Neuronal stem cell (in vitro differentiated cells): ENCODE data around the gene SEMA6D.

ENCODE experiments used
- DNase-seq: peaks from one replicate; pipeline ENCODE4 v3.0.0-alpha.2; 2013; ENCODE audit warnings: low spot score
- H2AFZ ChIP-seq: one replicate; pipeline ENCODE4 v1.6.1; 2013; ENCODE audit warnings: mild to moderate bottlenecking, low read length, inconsistent platforms
- H2AK5ac ChIP-seq: 2 replicates; pipeline ENCODE4 v1.6.1; 2013; ENCODE audit warnings: low read depth, mild to moderate bottlenecking, inconsistent platforms, low read length, moderate library complexity, mixed read lengths
- H2BK120ac ChIP-seq: 2 replicates; pipeline ENCODE4 v1.6.1; 2013; ENCODE audit warnings: low read depth, mild to moderate bottlenecking, inconsistent platforms, low read length, moderate library complexity, mixed read lengths
- H2BK12ac ChIP-seq: one replicate; pipeline ENCODE4 v1.6.1; 2013; ENCODE audit warnings: low read length, inconsistent platforms
- H2BK15ac ChIP-seq: 2 replicates; pipeline ENCODE4 v1.6.1; 2013; ENCODE audit warnings: mild to moderate bottlenecking, low read length, inconsistent platforms, mixed read lengths
- H2BK5ac ChIP-seq: one replicate; pipeline ENCODE4 v1.6.1; 2013; ENCODE audit warnings: inconsistent platforms, mild to moderate bottlenecking, low read length, moderate library complexity
- H3K14ac ChIP-seq: one replicate; pipeline ENCODE4 v1.6.1; 2013; ENCODE audit warnings: low read length, inconsistent platforms
- H3K18ac ChIP-seq: 2 replicates; pipeline ENCODE4 v1.6.1; 2013; ENCODE audit warnings: low read length, inconsistent platforms
- H3K23ac ChIP-seq: 2 replicates; pipeline ENCODE4 v1.6.1; 2013; ENCODE audit warnings: low read depth, mild to moderate bottlenecking, mixed read lengths, low read length, inconsistent platforms; ENCODE audit not compliant: poor library complexity
- H3K27ac ChIP-seq: replicated peaks from 3 replicates; pipeline ENCODE4 v1.5.1; 2013; ENCODE audit warnings: low read length, inconsistent platforms
- H3K27me3 ChIP-seq, 3 experiments: 2 replicates each; pipeline ENCODE4 v1.6.1; 2013; ENCODE audit warnings: low read length in 3 of 3, mild to moderate bottlenecking in 2 of 3, inconsistent platforms in 1 of 3, low read depth in 1 of 3, mixed read lengths in 1 of 3, moderate library complexity in 1 of 3; ENCODE audit not compliant: control insufficient read depth in 3 of 3, insufficient read depth in 3 of 3
- H3K36me3 ChIP-seq, 2 donors: replicated peaks in 1 of 2; 2 replicates each; pipeline ENCODE4 v1.6.1; 2013; ENCODE audit warnings: low read length in 2 of 2; ENCODE audit not compliant: control insufficient read depth in 2 of 2, insufficient read depth in 2 of 2
- H3K4ac ChIP-seq: 2 replicates; pipeline ENCODE4 v1.6.1; 2013; ENCODE audit warnings: inconsistent platforms, mild to moderate bottlenecking, low read length, moderate library complexity
- H3K4me1 ChIP-seq, 2 donors: 1 replicate in 1 of 2; 2 replicates in 1 of 2; pipeline ENCODE4 v1.6.1; 2013; ENCODE audit warnings: low read length in 2 of 2, low read depth in 1 of 2; ENCODE audit not compliant: control insufficient read depth in 2 of 2, insufficient read depth in 1 of 2
- H3K4me2 ChIP-seq: one replicate; pipeline ENCODE4 v1.6.1; 2013; ENCODE audit warnings: mild to moderate bottlenecking, low read length, inconsistent platforms; ENCODE audit not compliant: insufficient read depth, poor library complexity, severe bottlenecking
- H3K4me3 ChIP-seq, 2 donors: 2 replicates each; pipeline ENCODE4 v1.5.1; 2013; ENCODE audit warnings: low read length in 2 of 2, mild to moderate bottlenecking in 2 of 2, inconsistent platforms in 1 of 2, moderate library complexity in 1 of 2
- H3K79me1 ChIP-seq: one replicate; pipeline ENCODE4 v1.6.1; 2013; ENCODE audit warnings: low read depth, mild to moderate bottlenecking, inconsistent platforms, low read length, moderate library complexity
- H3K9ac ChIP-seq: one replicate; pipeline ENCODE4 v1.6.1; 2013; ENCODE audit warnings: mild to moderate bottlenecking, low read depth, low read length, inconsistent platforms; ENCODE audit not compliant: poor library complexity
- H3K9me3 ChIP-seq, 2 donors: replicated peaks in 1 of 2; 2 replicates each; pipeline versions ENCODE3 to v1.6.1; 2013; ENCODE audit warnings: low read length in 2 of 2, mild to moderate bottlenecking in 2 of 2, inconsistent platforms in 1 of 2, low read depth in 1 of 2, mixed read lengths in 1 of 2, moderate library complexity in 1 of 2; ENCODE audit not compliant: control insufficient read depth in 2 of 2, insufficient read depth in 1 of 2
- H4K8ac ChIP-seq: one replicate; pipeline ENCODE4 v1.6.1; 2013; ENCODE audit warnings: low read depth, mild to moderate bottlenecking, inconsistent platforms, low read length, moderate library complexity
- H4K91ac ChIP-seq: one replicate; pipeline ENCODE4 v1.6.1; 2013; ENCODE audit warnings: low read length, low read depth, mild to moderate bottlenecking, inconsistent platforms; ENCODE audit not compliant: poor library complexity
- WGBS, 2 donors: extraction: QIAGEN DNeasy Blood & Tissue Kit; methylation state at CpG; one replicate each; pipeline ENCODE4 v1.1.7; 2013; ENCODE audit warnings: missing lambda C conversion rate in 2 of 2, mixed read lengths in 1 of 2; ENCODE audit not compliant: insufficient read length in 2 of 2, insufficient replicate concordance in 1 of 2; ENCODE audit errors: extremely low coverage in 2 of 2; 5-methylcytosine and 5-hydroxymethylcytosine counted together

SEMA6D gene

GRCh38 chr15:47741907-47742306 is 24.6 kb downstream of the SEMA6D start:
- Histone ChIP-seq H3K27ac (no peak overlapping the region), H3K4me2 (no peak overlapping the region), H3K4me3 (no peak overlapping the region), H2AFZ (no peak overlapping the region), H2BK5ac (no peak overlapping the region), H4K91ac (no peak overlapping the region), H2BK12ac (no peak overlapping the region), H3K4ac (no peak overlapping the region), H3K4me1 (peaks cover 0 to 13% of the 10 kb centered on the region in 2 donors), H3K9ac (no peak overlapping the region), H3K23ac (no peak overlapping the region), H3K27me3 (no peaks in the 10 kb centered on the region), H4K8ac (no peak overlapping the region), H2BK120ac (no peak overlapping the region), H2AK5ac (no peak overlapping the region), H3K9me3 (no peaks in the 10 kb centered on the region), H3K79me1 (no peaks in the 10 kb centered on the region), H2BK15ac (no peak overlapping the region), H3K36me3 (no peaks in the 10 kb centered on the region), H3K14ac (no peak overlapping the region), H3K18ac (no peak overlapping the region)
- DNase-seq: no peak
- WGBS, 2 donors: no CpG with 5 or more reads among the region's 5 CpGs

GRCh38 chr15:47742334-47742733 is 25.0 kb downstream of the SEMA6D start:
- Histone ChIP-seq H3K4me1 (peaks cover 0 to 13% of the 10 kb centered on the region in 2 donors), H2BK5ac (no peak overlapping the region), H4K91ac (no peak overlapping the region), H4K8ac (no peak overlapping the region), H3K4ac (no peak overlapping the region), H3K79me1 (no peaks in the 10 kb centered on the region), H3K27ac (no peak overlapping the region), H2BK15ac (peak overlapping the region; percentile 55), H3K14ac (no peak overlapping the region), H2BK12ac (no peak overlapping the region), H3K9me3 (no peaks in the 10 kb centered on the region), H2AK5ac (no peak overlapping the region), H3K18ac (peak overlapping the region; percentile 76), H3K4me3 (no peak overlapping the region), H3K36me3 (no peaks in the 10 kb centered on the region), H2AFZ (no peak overlapping the region), H3K9ac (no peak overlapping the region), H3K27me3 (no peaks in the 10 kb centered on the region), H3K4me2 (no peak overlapping the region), H3K23ac (no peak overlapping the region), H2BK120ac (no peak overlapping the region)
- no CpG with 5 or more reads among the region's 5 CpGs for WGBS, 2 donors
- DNase-seq: no peak

- Histone ChIP-seq H3K9me3 (no peaks in the 10 kb centered on the region), H2BK12ac (no peak overlapping the region), H3K27me3 (no peaks in the 10 kb centered on the region), H2BK120ac (no peak overlapping the region), H3K4me1 (peaks cover 0 to 13% of the 10 kb centered on the region in 2 donors), H3K79me1 (no peaks in the 10 kb centered on the region), H2BK5ac (no peak overlapping the region), H3K18ac (no peak overlapping the region), H4K91ac (no peak overlapping the region), H4K8ac (no peak overlapping the region), H3K23ac (no peak overlapping the region), H3K4me2 (no peak overlapping the region), H3K14ac (no peak overlapping the region), H3K27ac (no peak overlapping the region), H3K4ac (no peak overlapping the region), H3K4me3 (no peak overlapping the region), H2AK5ac (no peak overlapping the region), H3K9ac (no peak overlapping the region), H3K36me3 (no peaks in the 10 kb centered on the region), H2AFZ (no peak overlapping the region), H2BK15ac (no peak overlapping the region)
- no CpG with 5 or more reads among the region's 2 CpGs for WGBS, 2 donors
- peak; percentile 30 for DNase-seq
These were observed 25.4 kb downstream of the SEMA6D start for GRCh38 chr15:47742742-47743141.

GRCh38 chr15:47743385-47743784 is 26.1 kb downstream of the SEMA6D start:
- no peaks in the 10 kb centered on the region for H3K36me3 ChIP-seq
- H4K91ac ChIP-seq: no peak overlapping the region
- H3K9ac ChIP-seq: no peak overlapping the region
- no peak overlapping the region for H3K4me3 ChIP-seq
- H2BK120ac ChIP-seq: no peak overlapping the region
- no peaks in the 10 kb centered on the region for H3K79me1 ChIP-seq
- H3K4ac ChIP-seq: no peak overlapping the region
- no peak overlapping the region for H4K8ac ChIP-seq
- DNase-seq: no peak
- no peak overlapping the region for H2BK12ac ChIP-seq
- no peak overlapping the region for H3K23ac ChIP-seq
- no peak overlapping the region for H3K4me2 ChIP-seq
- no peak overlapping the region for H2AK5ac ChIP-seq
- H3K18ac ChIP-seq: no peak overlapping the region
- no peaks in the 10 kb centered on the region for H3K9me3 ChIP-seq
- H3K14ac ChIP-seq: no peak overlapping the region
- H2AFZ ChIP-seq: no peak overlapping the region
- no CpG with 5 or more reads among the region's 6 CpGs for WGBS, 2 donors
- H3K4me1 ChIP-seq: peaks cover 0 to 13% of the 10 kb centered on the region in 2 donors
- no peak overlapping the region for H2BK5ac ChIP-seq
- no peak overlapping the region for H3K27ac ChIP-seq
- no peaks in the 10 kb centered on the region for H3K27me3 ChIP-seq
- H2BK15ac ChIP-seq: no peak overlapping the region
